ENCODE measurements around the gene FYCO1. TPM values are rescaled to one million over a fixed set of nuclear protein-coding genes. Genes with fewer than 3 reads are reported as not detected.

FYCO1 gene
- total and polyA plus RNA-seq, 10 of the 15 experiments (the other 5 are each of a cell fraction or from before 2014, with no cell fraction given) = 1.5 to 8.4 (median 6.5) TPM

- FAIRE-seq = no peak
- Histone ChIP-seq H3K4me1 (ENCODE audit: control insufficient read depth, insufficient read depth, low read length) (peaks cover 3% of the 10 kb centered on the region), H4K20me1 (ENCODE audit: control insufficient read depth, insufficient read depth) (no peaks in the 10 kb centered on the region), H3K27ac (ENCODE audit: control insufficient read depth, insufficient read depth) (no peak overlapping the region), H3K4me2 (ENCODE audit: control insufficient read depth, insufficient read depth) (no peak overlapping the region), H3K36me3 (ENCODE audit: control insufficient read depth in 2 of 2, insufficient read depth in 2 of 2, low read length in 1 of 2) (no peaks in the 10 kb centered on the region), H3K4me3 (no peak overlapping the region), H2AFZ (ENCODE audit: control insufficient read depth, low read depth, low read length) (no peak overlapping the region), H3K9ac (ENCODE audit: control insufficient read depth, insufficient read depth, low read length) (no peak overlapping the region), H3K79me2 (ENCODE audit: control insufficient read depth, insufficient read depth, low read length) (no peaks in the 10 kb centered on the region), H3K9me3 (replicated peaks; ENCODE audit: control insufficient read depth, insufficient read depth, low read length) (no peaks in the 10 kb centered on the region), H3K27me3 (replicated peaks in 1 of 2; ENCODE audit: control insufficient read depth in 2 of 2, insufficient read depth in 2 of 2, low read length in 1 of 2) (no peaks in the 10 kb centered on the region)
- POLR2A ChIA-PET = no interaction called here
- DNase-seq (ENCODE audit: low read depth, low spot score) = no peak
- CTCF ChIA-PET = interaction anchor here (0.6 kb wide), 1 partner anchor 1470 kb away, joined by 3 read pairs; no protein-coding TSS in a partner anchor
- in situ Hi-C loops (cut with MboI) = no loop called here
- no peak for ATAC-seq
- WGBS (ENCODE audit: insufficient coverage, insufficient replicate concordance, low lambda C conversion rate, missing lambda C conversion rate) = 32% methylated on average over 5 of the region's 5 CpGs
- RAD21 ChIA-PET (ENCODE audit: unreplicated experiment) = interaction anchor here (1.0 kb wide), 1 partner anchor 74 kb away, joined by 3 read pairs; no protein-coding TSS in a partner anchor
- SMC1A ChIA-PET (ENCODE audit: uncharacterized antibody, unreplicated experiment) = interaction anchor here (0.6 to 0.8 kb wide), 2 partner anchors 71 to 1100 kb away, joined by 3 read pairs; no protein-coding TSS in a partner anchor
- no TSS peak for BruUV-seq (replicated peaks)
- intact Hi-C loops (cut with micrococcal nuclease; ENCODE audit: unreplicated experiment) = no loop called here
- TF ChIP-seq IRF5 (IDR thresholded peaks at IDR 0.05; ENCODE audit: borderline replicate concordance) = no peak
- TF ChIP-seq IKZF1 (conservative IDR thresholded peaks at IDR 0.05) = no peak
- no peak for TF ChIP-seq ZBTB33 (IDR thresholded peaks at IDR 0.05)
- TF ChIP-seq ATF2 (IDR thresholded peaks at IDR 0.05; ENCODE audit: low read length) = no peak
- TF ChIP-seq ZNF24 (IDR thresholded peaks at IDR 0.05) = no peak
- TF ChIP-seq SMARCA5 (IDR thresholded peaks at IDR 0.05) = no peak
- no peak for TF ChIP-seq NR2F1 (conservative IDR thresholded peaks at IDR 0.05)
- no peak for TF ChIP-seq RAD51 (IDR thresholded peaks at IDR 0.05)
- TF ChIP-seq PAX8 (IDR thresholded peaks at IDR 0.05) = no peak
- no peak for TF ChIP-seq BMI1 (IDR thresholded peaks at IDR 0.05; ENCODE audit: borderline replicate concordance)
- TF ChIP-seq IRF3 (IDR thresholded peaks at IDR 0.05) = no peak
- TF ChIP-seq ESRRA (IDR thresholded peaks at IDR 0.05; ENCODE audit: low read length) = no peak
- TF ChIP-seq EP300 (IDR thresholded peaks at IDR 0.05; ENCODE audit: borderline replicate concordance in 1 of 2, control insufficient read depth in 1 of 2, low read depth in 2 of 2, low read length in 2 of 2) = no peak
These were observed 10.8 kb upstream of the FYCO1 start for GRCh38 chr3:46006238-46007032.

All from GM12878 (cell line).